Measurements from ENCODE around the gene BMAL1. TPM values are rescaled to one million over a fixed set of nuclear protein-coding genes. Genes with fewer than 3 reads are reported as not detected.

BMAL1 gene
- total and polyA plus RNA-seq, 2 of the 8 experiments (the other 6 are each of a cell fraction or from before 2014, with no cell fraction given): 6.8 to 6.9 TPM

DNA sequence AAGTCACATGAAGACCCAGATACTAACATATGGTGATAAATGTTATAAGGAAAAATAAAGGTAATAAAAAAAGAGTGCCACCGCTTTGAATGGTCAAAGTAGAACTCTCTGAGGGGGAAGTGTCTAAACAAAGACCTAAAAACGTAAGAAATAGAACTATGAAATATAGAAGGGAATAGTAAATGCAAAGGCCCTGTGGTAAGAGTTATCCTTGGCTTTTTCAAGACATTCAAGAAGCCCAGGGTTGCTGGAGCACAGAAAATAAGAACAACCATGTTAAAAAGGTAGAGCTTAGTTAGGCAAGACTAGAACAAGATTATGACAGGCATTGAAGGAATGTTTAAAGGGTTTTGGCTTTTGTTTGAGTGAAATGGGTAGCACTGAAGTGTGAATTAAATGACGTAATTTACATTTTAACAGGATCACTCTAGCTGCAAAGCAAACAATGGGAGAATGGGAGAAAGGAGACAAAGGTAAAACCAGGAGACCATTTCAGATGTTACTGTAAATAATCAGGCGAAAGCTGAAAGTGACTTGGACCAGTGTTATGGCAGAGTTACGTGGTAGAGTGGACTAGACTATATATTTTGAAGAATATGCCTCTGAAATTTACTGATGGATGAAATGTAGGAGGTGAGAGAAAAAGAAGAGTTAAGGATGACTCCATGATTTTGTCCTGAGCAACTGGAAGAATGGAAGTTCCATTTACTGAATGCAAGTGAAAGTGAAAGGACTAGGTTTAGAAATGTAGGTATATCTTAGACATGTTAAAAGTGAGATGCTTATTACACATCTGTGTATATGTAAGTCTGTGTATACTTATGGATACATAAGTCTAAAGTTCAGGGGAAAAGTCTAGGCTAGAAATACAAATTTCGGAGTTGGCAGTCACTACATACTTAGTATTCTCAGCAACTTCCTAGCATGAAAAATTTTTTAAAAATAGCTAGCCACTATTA lies 156.9 kb downstream of the BMAL1 start (continued):
- no peak for TF ChIP-seq USF2 (IDR thresholded peaks at IDR 0.05; ENCODE audit: low read length)
- TF ChIP-seq SP1 (IDR thresholded peaks at IDR 0.05; ENCODE audit: low read depth, low read length): no peak
- no peak for TF ChIP-seq EP300 (IDR thresholded peaks at IDR 0.05; ENCODE audit: borderline replicate concordance in 1 of 2, low read depth in 2 of 2, low read length in 2 of 2)
- no peak for TF ChIP-seq RXRA (IDR thresholded peaks at IDR 0.05; ENCODE audit: insufficient read depth, low read depth, low read length)
- no peak for TF ChIP-seq RFX5 (IDR thresholded peaks at IDR 0.05; ENCODE audit: borderline replicate concordance, low read depth, low read length)
- TF ChIP-seq KDM5A (IDR thresholded peaks at IDR 0.05; ENCODE audit: low read length): no peak
- peak; percentile 56; the same call in 1 of the 2 replicates for TF ChIP-seq KDM1A (IDR thresholded peaks at IDR 0.05; ENCODE audit: borderline replicate concordance, low read length)
- TF ChIP-seq, protein P1, sequence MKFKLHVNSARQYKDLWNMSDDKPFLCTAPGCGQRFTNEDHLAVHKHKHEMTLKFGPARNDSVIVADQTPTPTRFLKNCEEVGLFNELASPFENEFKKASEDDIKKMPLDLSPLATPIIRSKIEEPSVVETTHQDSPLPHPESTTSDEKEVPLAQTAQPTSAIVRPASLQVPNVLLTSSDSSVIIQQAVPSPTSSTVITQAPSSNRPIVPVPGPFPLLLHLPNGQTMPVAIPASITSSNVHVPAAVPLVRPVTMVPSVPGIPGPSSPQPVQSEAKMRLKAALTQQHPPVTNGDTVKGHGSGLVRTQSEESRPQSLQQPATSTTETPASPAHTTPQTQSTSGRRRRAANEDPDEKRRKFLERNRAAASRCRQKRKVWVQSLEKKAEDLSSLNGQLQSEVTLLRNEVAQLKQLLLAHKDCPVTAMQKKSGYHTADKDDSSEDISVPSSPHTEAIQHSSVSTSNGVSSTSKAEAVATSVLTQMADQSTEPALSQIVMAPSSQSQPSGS (IDR thresholded peaks at IDR 0.05; ENCODE audit: low read length): peak; percentile 93

Measured in H1 (cell line).